Activated T-helper 2 cell treated with anti-CD3 and anti-CD28 coated beads, Interferon-gamma antibody, Interleukin-2, Interleukin-4, amounts not matched to agents 10 μg/mL and 5 μg/mL and 100 μg/mL, durations not matched to agents 14 hours and 24 hours and 36 hours (primary cell): ENCODE data around the gene NKD2. TPM values are rescaled to one million over a fixed set of nuclear protein-coding genes. Genes with fewer than 3 reads are reported as not detected.
"Not testable (repeated sequence)": the region's sequence is repeated elsewhere in the genome, so short reads cannot be mapped to it uniquely, and the experiment has no call there.

ENCODE experiments used
- DNase-seq: peaks from one replicate; pipeline ENCODE4 v3.0.0; 2021; ENCODE audit warnings: low spot score
- H3K27ac Mint-ChIP-seq: one replicate; pipeline ENCODE4 v1.8.0; 2021; ENCODE audit warnings: mixed read lengths
- H3K27me3 Mint-ChIP-seq: one replicate; pipeline ENCODE4 v1.8.0; 2021; ENCODE audit warnings: low read depth, mixed read lengths
- H3K36me3 Mint-ChIP-seq: one replicate; pipeline ENCODE4 v1.8.0; 2021; ENCODE audit warnings: low read depth, mixed read lengths
- H3K4me1 Mint-ChIP-seq: one replicate; pipeline ENCODE4 v1.8.0; 2021; ENCODE audit warnings: low read depth, mixed read lengths
- H3K4me3 Mint-ChIP-seq: one replicate; pipeline ENCODE4 v1.8.0; 2021; ENCODE audit warnings: low read depth, mild to moderate bottlenecking, moderate library complexity, mixed read lengths
- H3K9me3 Mint-ChIP-seq: one replicate; pipeline ENCODE4 v1.8.0; 2021; ENCODE audit warnings: mixed read lengths
- intact Hi-C: fragments of 100-400 bp; cut with micrococcal nuclease; formaldehyde crosslinking; loops from one replicate; pipeline ENCODE4 v1.15.1; 2023
- total RNA-seq: library from RNA; stranded (reverse); gene quantifications from 2 replicates; pipeline ENCODE4 v1.2.3, GENCODE V29; 2022

The NKD2 gene
- total RNA-seq, 1 donor from 2014 or later, result 14.4 TPM

DNA sequence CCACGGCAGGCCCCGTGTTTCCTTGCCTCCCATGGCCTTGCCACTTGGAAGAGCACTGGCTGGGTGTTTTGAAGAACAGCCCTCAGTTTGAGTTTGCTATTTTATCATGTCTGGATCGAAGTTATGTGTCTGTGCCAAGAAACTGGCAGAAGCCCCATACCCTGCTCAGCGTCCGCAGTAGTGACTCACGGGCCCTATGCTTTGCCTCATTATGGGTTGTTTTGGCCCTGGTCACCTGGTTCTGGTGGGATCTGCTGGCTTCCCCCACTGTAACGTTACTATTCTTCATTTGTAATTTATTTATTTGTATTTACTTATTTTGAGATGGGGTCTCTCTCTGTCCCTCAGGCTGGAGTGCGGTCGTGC lies 42.3 kb upstream of the NKD2 start:
- H3K4me1 Mint-ChIP-seq, result peaks cover 57% of the 10 kb centered on the region
- H3K4me3 Mint-ChIP-seq, result no peak overlapping the region
- peaks cover 40% of the 10 kb centered on the region for H3K36me3 Mint-ChIP-seq
- H3K9me3 Mint-ChIP-seq, result peaks cover 28% of the 10 kb centered on the region
- H3K27me3 Mint-ChIP-seq, result peaks cover 9% of the 10 kb centered on the region
- no peak overlapping the region for H3K27ac Mint-ChIP-seq
- intact Hi-C loops, result no loop called here
- no peak for DNase-seq

DNA sequence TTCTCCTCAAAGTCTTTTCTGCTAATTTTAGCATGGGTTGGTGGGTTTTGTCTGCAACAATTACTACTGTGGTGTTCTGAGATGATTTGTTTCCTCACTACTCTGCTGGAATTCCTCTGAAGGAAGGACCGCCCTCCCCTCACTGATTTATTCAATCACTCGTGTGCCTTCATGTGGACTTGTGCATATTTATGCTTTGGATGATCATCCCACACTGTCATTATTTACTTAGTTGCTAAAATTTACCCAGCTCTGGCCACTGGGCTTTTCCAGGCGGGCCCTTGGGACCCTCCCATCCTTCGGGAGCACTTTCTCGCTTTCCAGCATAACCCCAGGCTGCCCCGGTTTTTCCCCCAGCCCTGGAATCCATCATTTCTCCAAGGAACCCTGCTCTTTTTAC lies 41.7 kb upstream of the NKD2 start:
- peaks cover 52% of the 10 kb centered on the region for H3K4me1 Mint-ChIP-seq
- intact Hi-C loops, result no loop called here
- H3K9me3 Mint-ChIP-seq, result peaks cover 34% of the 10 kb centered on the region
- H3K4me3 Mint-ChIP-seq, result no peak overlapping the region
- H3K36me3 Mint-ChIP-seq, result peaks cover 46% of the 10 kb centered on the region
- no peak for DNase-seq
- no peak overlapping the region for H3K27ac Mint-ChIP-seq
- H3K27me3 Mint-ChIP-seq, result peaks cover 13% of the 10 kb centered on the region

DNA sequence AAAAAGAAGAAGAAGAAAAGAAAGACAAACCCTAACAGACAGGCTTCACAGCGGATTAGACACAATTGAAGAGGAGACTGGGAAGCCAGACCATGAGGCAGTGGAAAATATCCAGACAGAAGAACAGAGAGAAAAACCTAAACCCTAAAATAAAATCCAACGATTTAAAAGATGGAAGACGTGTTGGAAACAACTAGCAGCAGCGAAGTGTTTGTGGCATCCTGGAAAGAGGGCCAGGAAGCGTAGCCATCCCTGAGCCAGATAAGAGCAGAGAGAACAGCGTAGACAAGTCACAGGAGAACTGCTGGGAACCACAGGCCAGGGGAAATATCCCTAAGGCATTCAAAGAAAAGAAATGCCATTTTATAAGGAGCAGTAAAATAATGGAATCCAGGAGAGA lies 39.7 kb upstream of the NKD2 start:
- Mint-ChIP-seq H3K27ac (no peak overlapping the region), H3K27me3 (peaks cover 13% of the 10 kb centered on the region), H3K36me3 (peaks cover 59% of the 10 kb centered on the region), H3K4me1 (peaks cover 35% of the 10 kb centered on the region), H3K9me3 (peaks cover 48% of the 10 kb centered on the region), H3K4me3 (no peak overlapping the region)
- DNase-seq, result no peak
- intact Hi-C loops, result no loop called here

DNA sequence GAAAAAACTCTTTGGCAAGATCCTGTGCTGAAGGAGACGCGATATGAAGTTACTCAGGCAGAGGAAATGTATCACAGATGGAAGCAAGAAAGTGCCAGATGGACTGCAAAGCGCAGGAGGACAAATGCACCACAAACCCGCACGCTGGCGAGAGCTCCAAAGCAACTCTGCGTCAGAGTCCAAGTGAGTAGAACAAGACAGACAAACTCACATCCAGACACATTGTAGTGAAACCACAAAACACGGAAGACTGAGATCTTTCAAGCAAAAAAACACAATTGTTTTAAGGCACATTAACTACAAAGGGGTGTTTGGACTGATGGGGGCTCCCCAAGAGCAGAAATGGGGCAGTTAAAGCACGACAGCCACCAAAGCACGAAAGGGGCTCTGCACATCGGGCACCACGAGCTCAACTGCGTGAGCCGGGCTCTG lies 39.2 kb upstream of the NKD2 start:
- Mint-ChIP-seq H3K27ac (no peak overlapping the region), H3K36me3 (peaks cover 61% of the 10 kb centered on the region), H3K9me3 (peaks cover 53% of the 10 kb centered on the region), H3K27me3 (peaks cover 13% of the 10 kb centered on the region), H3K4me3 (peak overlapping the region; percentile 27), H3K4me1 (peaks cover 29% of the 10 kb centered on the region)
- no peak for DNase-seq
- intact Hi-C loops, result no loop called here

DNA sequence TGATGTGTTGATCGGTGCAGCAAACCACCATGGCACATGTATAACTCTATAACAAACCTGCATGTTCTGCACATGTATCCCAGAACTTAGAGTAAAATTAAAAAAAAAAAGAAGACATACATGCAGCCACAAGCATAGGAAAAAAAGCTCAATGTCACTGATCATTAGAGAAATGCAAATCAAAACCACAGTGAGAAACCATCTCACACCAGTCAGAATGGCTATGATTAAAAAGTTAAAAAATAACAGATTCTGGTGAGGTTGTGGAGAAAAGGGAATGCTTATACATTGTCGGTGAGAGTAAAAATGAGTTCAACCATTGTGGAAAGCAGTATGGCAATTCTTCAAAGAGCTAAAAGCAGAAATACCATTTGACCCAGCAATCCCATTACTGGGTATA lies 36.0 kb upstream of the NKD2 start:
- Mint-ChIP-seq H3K36me3 (peaks cover 46% of the 10 kb centered on the region), H3K27me3 (peaks cover 12% of the 10 kb centered on the region), H3K9me3 (peaks cover 51% of the 10 kb centered on the region), H3K4me1 (peaks cover 15% of the 10 kb centered on the region)
- H3K27ac Mint-ChIP-seq, H3K4me3 Mint-ChIP-seq, intact Hi-C loops, DNase-seq: not testable (repeated sequence)

- Mint-ChIP-seq H3K4me1 (peaks cover 23% of the 10 kb centered on the region), H3K9me3 (peaks cover 20% of the 10 kb centered on the region), H3K27me3 (no peaks in the 10 kb centered on the region), H3K4me3 (no peak overlapping the region), H3K27ac (no peak overlapping the region), H3K36me3 (peaks cover 14% of the 10 kb centered on the region)
- no peak for DNase-seq
- intact Hi-C loops, result no loop called here
Observed at GRCh38 chr5:976849-977751, 31.5 kb upstream of the NKD2 start.

DNA sequence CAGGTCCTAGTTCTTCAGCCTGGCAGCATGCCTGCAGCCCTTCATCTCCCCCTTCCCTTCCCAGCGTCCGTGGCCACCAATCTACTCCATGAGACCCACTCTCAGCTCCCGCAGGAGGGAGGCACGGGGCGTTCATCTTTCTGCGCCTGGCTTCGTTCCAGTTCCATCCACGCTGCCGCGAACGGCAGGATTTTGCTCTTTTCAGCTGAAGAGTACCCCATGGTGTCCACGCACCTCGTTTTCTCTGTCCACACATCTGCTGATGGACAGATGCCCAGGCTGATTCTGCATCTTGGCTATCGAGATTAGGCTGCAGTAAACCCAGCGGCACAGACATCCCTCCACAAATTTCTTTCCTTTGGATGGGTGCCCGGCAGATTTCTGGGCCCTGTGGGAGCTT lies 30.5 kb upstream of the NKD2 start:
- no peak overlapping the region for H3K4me3 Mint-ChIP-seq
- no peak for DNase-seq
- H3K4me1 Mint-ChIP-seq, result peaks cover 23% of the 10 kb centered on the region
- H3K27me3 Mint-ChIP-seq, result no peaks in the 10 kb centered on the region
- peaks cover 4% of the 10 kb centered on the region for H3K36me3 Mint-ChIP-seq
- H3K27ac Mint-ChIP-seq, result no peak overlapping the region
- peaks cover 10% of the 10 kb centered on the region for H3K9me3 Mint-ChIP-seq
- intact Hi-C loops, result no loop called here

GRCh38 chr5:978693-979092 lies 29.9 kb upstream of the NKD2 start:
- Mint-ChIP-seq H3K9me3 (peaks cover 7% of the 10 kb centered on the region), H3K27ac (no peak overlapping the region)
- intact Hi-C loops, result no loop called here

DNA sequence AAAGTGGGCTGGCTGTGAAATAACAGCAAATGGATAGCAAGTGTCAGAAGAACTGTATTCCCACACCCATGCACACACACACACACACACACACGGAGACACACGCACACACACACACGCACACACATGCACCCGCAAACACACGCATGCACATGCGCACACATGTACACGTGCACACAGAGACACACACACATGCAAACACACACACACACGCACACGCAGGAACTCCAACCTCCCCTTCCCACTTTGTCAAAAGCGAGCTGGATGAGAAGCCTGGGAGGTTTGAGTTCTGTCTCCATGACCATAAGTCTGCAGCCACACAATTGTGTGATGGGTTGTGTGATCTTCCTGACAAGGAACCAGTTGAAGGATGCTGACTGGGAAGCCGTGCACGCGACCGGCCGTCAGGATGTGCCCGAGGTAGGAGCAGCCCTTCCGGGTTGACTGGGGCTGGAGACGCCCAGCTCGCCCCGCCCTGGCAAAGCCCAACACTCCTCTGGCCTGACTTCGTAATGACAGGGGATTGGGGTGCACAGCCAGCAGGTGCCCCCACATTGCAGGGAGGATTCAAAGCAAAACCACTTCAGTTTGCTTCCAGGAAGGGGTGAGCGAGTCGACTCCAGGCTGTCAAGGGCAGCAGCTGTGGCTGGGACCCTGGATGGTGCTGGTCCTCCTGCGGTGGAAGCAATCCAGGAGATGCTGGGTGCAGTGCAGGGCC lies 29.3 kb upstream of the NKD2 start:
- Mint-ChIP-seq H3K4me1 (peaks cover 32% of the 10 kb centered on the region), H3K27ac (no peak overlapping the region), H3K4me3 (no peak overlapping the region), H3K9me3 (peaks cover 5% of the 10 kb centered on the region), H3K27me3 (no peaks in the 10 kb centered on the region), H3K36me3 (peaks cover 10% of the 10 kb centered on the region)
- no peak for DNase-seq
- intact Hi-C loops, result no loop called here

More at GRCh38 chr5:978693-979092, 29.9 kb upstream of the NKD2 start:
- Mint-ChIP-seq H3K4me3 (no peak overlapping the region), H3K27me3 (no peaks in the 10 kb centered on the region), H3K4me1 (peaks cover 27% of the 10 kb centered on the region), H3K36me3 (peaks cover 6% of the 10 kb centered on the region)
- no peak for DNase-seq

DNA sequence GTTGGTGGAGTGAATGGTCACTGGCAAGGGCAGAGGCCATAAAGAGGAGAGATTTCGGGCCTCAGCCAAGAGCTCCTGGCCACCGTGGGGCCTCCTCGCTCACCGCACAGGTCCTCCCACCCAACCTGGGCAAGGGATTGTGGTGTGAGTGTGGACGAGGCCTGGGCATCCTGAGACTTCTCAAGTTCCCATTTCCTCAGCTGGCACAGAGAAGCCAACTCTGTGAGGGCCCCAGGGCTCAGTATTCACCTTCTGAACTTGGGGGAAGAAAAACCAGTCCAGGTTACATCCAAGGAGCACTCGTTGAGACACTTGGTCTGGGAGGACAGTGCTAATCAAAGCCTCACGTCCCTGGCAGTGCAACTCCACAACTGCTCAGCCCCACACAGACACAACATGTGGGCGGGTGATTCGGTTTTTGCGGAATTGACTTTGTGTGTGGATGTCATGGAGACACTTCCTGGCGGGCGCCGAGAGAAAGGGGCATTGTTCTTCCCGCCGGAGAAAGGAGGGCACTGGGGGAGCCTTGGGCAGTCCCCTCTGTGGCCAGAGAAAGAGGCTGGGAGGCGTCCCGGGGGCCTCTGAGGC lies 28.5 kb upstream of the NKD2 start:
- Mint-ChIP-seq H3K9me3 (peaks cover 9% of the 10 kb centered on the region), H3K27me3 (peaks cover 4% of the 10 kb centered on the region), H3K4me3 (no peak overlapping the region), H3K4me1 (peaks cover 39% of the 10 kb centered on the region), H3K27ac (peak overlapping the region; percentile 54), H3K36me3 (peaks cover 16% of the 10 kb centered on the region)
- no peak for DNase-seq
- intact Hi-C loops, result no loop called here

- no peak overlapping the region for H3K4me3 Mint-ChIP-seq
- H3K4me1 Mint-ChIP-seq, result peaks cover 39% of the 10 kb centered on the region
- intact Hi-C loops, result no loop called here
- H3K27me3 Mint-ChIP-seq, result peaks cover 4% of the 10 kb centered on the region
- no peak for DNase-seq
- H3K36me3 Mint-ChIP-seq, result peaks cover 22% of the 10 kb centered on the region
- H3K27ac Mint-ChIP-seq, result no peak overlapping the region
- peaks cover 13% of the 10 kb centered on the region for H3K9me3 Mint-ChIP-seq
Observed at GRCh38 chr5:980966-981365, 27.6 kb upstream of the NKD2 start.

- peaks cover 27% of the 10 kb centered on the region for H3K36me3 Mint-ChIP-seq
- peaks cover 4% of the 10 kb centered on the region for H3K27me3 Mint-ChIP-seq
- H3K27ac Mint-ChIP-seq, result peak overlapping the region; percentile 7
- no peak for DNase-seq
- H3K9me3 Mint-ChIP-seq, result peaks cover 13% of the 10 kb centered on the region
- peaks cover 39% of the 10 kb centered on the region for H3K4me1 Mint-ChIP-seq
- no peak overlapping the region for H3K4me3 Mint-ChIP-seq
- intact Hi-C loops, result no loop called here
Observed at GRCh38 chr5:981456-981855, 27.1 kb upstream of the NKD2 start.
